MM.1S (cell line): ENCODE measurements around the gene PRMT5.
"Not testable (repeated sequence)": the region's sequence is repeated elsewhere in the genome, so short reads cannot be mapped to it uniquely, and the experiment has no call there.

Experiments used
- DNase-seq: peaks from one replicate; pipeline ENCODE4 v3.0.0-alpha.2; 2015
- H2AFZ ChIP-seq: fragments of 300-600 bp; sonication (generic); 2 replicates; pipeline ENCODE4 v1.6.0; 2016; ENCODE audit warnings: antibody characterized with exemption, low read length
- H3F3A ChIP-seq: fragments of 300-600 bp; sonication (generic); 2 replicates; pipeline ENCODE4 v1.6.1; 2016; ENCODE audit warnings: mild to moderate bottlenecking, antibody characterized with exemption, low read length, moderate library complexity, mixed read lengths; ENCODE audit not compliant: insufficient read depth
- H3K27ac ChIP-seq: fragments of 300-600 bp; sonication (generic); 2 replicates; pipeline ENCODE4 v1.5.1; 2016; ENCODE audit warnings: mild to moderate bottlenecking, low read length
- H3K27me3 ChIP-seq: fragments of 300-600 bp; sonication (generic); replicated peaks from 2 replicates; pipeline ENCODE4 v1.6.0; 2016; ENCODE audit warnings: low read length; ENCODE audit not compliant: insufficient read depth
- H3K36me3 ChIP-seq: fragments of 300-600 bp; sonication (generic); replicated peaks from 2 replicates; pipeline ENCODE4 v1.6.1; 2016; ENCODE audit warnings: mild to moderate bottlenecking, low read length, mixed read lengths; ENCODE audit not compliant: insufficient read depth
- H3K4me1 ChIP-seq: fragments of 300-600 bp; sonication (generic); 2 replicates; pipeline ENCODE4 v1.6.1; 2016; ENCODE audit warnings: low read length, mixed read lengths
- H3K4me2 ChIP-seq: fragments of 300-600 bp; sonication (generic); 2 replicates; pipeline ENCODE4 v1.6.0; 2016; ENCODE audit warnings: low read depth, low read length
- H3K4me3 ChIP-seq: fragments of 300-600 bp; sonication (generic); 2 replicates; pipeline ENCODE4 v1.5.1; 2016; ENCODE audit warnings: low read length, mixed read lengths
- H3K79me2 ChIP-seq: fragments of 300-600 bp; sonication (generic); 2 replicates; pipeline ENCODE4 v1.6.1; 2016; ENCODE audit warnings: mixed run types, low read length, mixed read lengths
- H3K9ac ChIP-seq: fragments of 300-600 bp; sonication (generic); 2 replicates; pipeline ENCODE4 v1.6.1; 2016; ENCODE audit warnings: low read length, mixed read lengths
- H3K9me2 ChIP-seq: fragments of 300-600 bp; sonication (generic); replicated peaks from 2 replicates; pipeline ENCODE4 v1.6.1; 2016; ENCODE audit warnings: mild to moderate bottlenecking, low read length, mixed read lengths; ENCODE audit not compliant: insufficient read depth
- H3K9me3 ChIP-seq: fragments of 300-600 bp; sonication (generic); replicated peaks from 2 replicates; pipeline ENCODE4 v1.6.1; 2016; ENCODE audit warnings: mild to moderate bottlenecking, low read length, mixed read lengths; ENCODE audit not compliant: insufficient read depth
- H4K20me1 ChIP-seq: fragments of 300-600 bp; sonication (generic); 2 replicates; pipeline ENCODE4 v1.6.1; 2016; ENCODE audit warnings: mild to moderate bottlenecking, low read length, moderate library complexity, mixed read lengths; ENCODE audit not compliant: insufficient read depth
- CTCF ChIP-seq: fragments of 300-600 bp; sonication (generic); IDR thresholded peaks from 2 replicates; pipeline ENCODE4 v1.5.1; 2016; ENCODE audit warnings: antibody characterized with exemption, low read length, mixed read lengths
- EZH2 ChIP-seq: fragments of 300-600 bp; sonication (generic); optimal IDR thresholded peaks from 2 replicates; pipeline ENCODE3; 2017; ENCODE audit warnings: low read depth, mild to moderate bottlenecking, antibody characterized with exemption, low read length, mixed read lengths
- EZH2phosphoT487 ChIP-seq: fragments of 300-600 bp; sonication (generic); IDR thresholded peaks from 2 replicates; pipeline ENCODE4 v1.6.1; 2018; ENCODE audit warnings: antibody characterized with exemption, low read length

PRMT5 gene

GRCh38 chr14:22915886-22916521, 13.2 kb downstream of the PRMT5 start:
- H3K9ac ChIP-seq: no peak overlapping the region
- H3K27me3 ChIP-seq: no peaks in the 10 kb centered on the region
- no peak overlapping the region for H3K27ac ChIP-seq
- H2AFZ ChIP-seq: no peak overlapping the region
- H3K4me2 ChIP-seq: no peak overlapping the region
- DNase-seq: no peak
- H3K9me2 ChIP-seq: no peaks in the 10 kb centered on the region
- H3K36me3 ChIP-seq: no peaks in the 10 kb centered on the region
- no peak overlapping the region for H3K4me3 ChIP-seq
- peaks cover 11% of the 10 kb centered on the region; the same call in 1 of the 2 replicates for H3K4me1 ChIP-seq
- H3K9me3 ChIP-seq: no peaks in the 10 kb centered on the region
- no peak for TF ChIP-seq EZH2
- TF ChIP-seq EZH2phosphoT487: no peak
- no peak for TF ChIP-seq CTCF
- H3F3A ChIP-seq: 0 out of 2 replicates have a peak, but pooled peaks cover 6% of the 10 kb centered on the region
- H4K20me1 ChIP-seq: no peaks in the 10 kb centered on the region
- peaks cover 68% of the 10 kb centered on the region for H3K79me2 ChIP-seq

GRCh38 chr14:22914836-22915235, 14.3 kb downstream of the PRMT5 start:
- not testable (repeated sequence) for H2AFZ ChIP-seq, H3K27ac ChIP-seq, H3K9me3 ChIP-seq, H3K4me1 ChIP-seq, H3K9me2 ChIP-seq, H3K36me3 ChIP-seq, H3K9ac ChIP-seq, H3K27me3 ChIP-seq, DNase-seq, H4K20me1 ChIP-seq, H3F3A ChIP-seq, H3K4me2 ChIP-seq, H3K4me3 ChIP-seq
- H3K79me2 ChIP-seq: peaks cover 71% of the 10 kb centered on the region

GRCh38 chr14:22910916-22911315, 18.3 kb downstream of the PRMT5 start:
- H3K36me3 ChIP-seq: no peaks in the 10 kb centered on the region
- TF ChIP-seq EZH2: no peak
- TF ChIP-seq EZH2phosphoT487: no peak
- no peak for TF ChIP-seq CTCF
- no peaks in the 10 kb centered on the region for H3F3A ChIP-seq
- no peak overlapping the region for H3K9ac ChIP-seq
- H3K79me2 ChIP-seq: peaks cover 43% of the 10 kb centered on the region
- no peak overlapping the region for H3K4me2 ChIP-seq
- H3K27ac ChIP-seq: no peak overlapping the region
- no peaks in the 10 kb centered on the region for H3K9me3 ChIP-seq
- H2AFZ ChIP-seq: no peak overlapping the region
- H4K20me1 ChIP-seq: no peaks in the 10 kb centered on the region
- H3K9me2 ChIP-seq: no peaks in the 10 kb centered on the region
- no peak overlapping the region for H3K4me3 ChIP-seq
- no peaks in the 10 kb centered on the region for H3K4me1 ChIP-seq
- DNase-seq: no peak
- H3K27me3 ChIP-seq: no peaks in the 10 kb centered on the region

GRCh38 chr14:22908601-22909000, 20.6 kb downstream of the PRMT5 start:
- H3K27ac ChIP-seq: no peak overlapping the region
- no peak overlapping the region for H3K9ac ChIP-seq
- H3F3A ChIP-seq: no peaks in the 10 kb centered on the region
- H3K4me2 ChIP-seq: no peak overlapping the region
- H3K4me3 ChIP-seq: no peak overlapping the region
- H3K79me2 ChIP-seq: peaks cover 25% of the 10 kb centered on the region
- TF ChIP-seq CTCF: no peak
- TF ChIP-seq EZH2phosphoT487: no peak
- no peak for TF ChIP-seq EZH2
- H3K9me2 ChIP-seq: no peaks in the 10 kb centered on the region
- H3K27me3 ChIP-seq: no peaks in the 10 kb centered on the region
- no peaks in the 10 kb centered on the region for H3K36me3 ChIP-seq
- DNase-seq: no peak
- no peaks in the 10 kb centered on the region for H3K4me1 ChIP-seq
- no peaks in the 10 kb centered on the region for H4K20me1 ChIP-seq
- H2AFZ ChIP-seq: no peak overlapping the region
- H3K9me3 ChIP-seq: no peaks in the 10 kb centered on the region
